ENCODE measurements around the gene PPM1M.
A peak's percentile ranks its signal among the peaks of the same experiment; 100 is the strongest.

The PPM1M gene

DNA sequence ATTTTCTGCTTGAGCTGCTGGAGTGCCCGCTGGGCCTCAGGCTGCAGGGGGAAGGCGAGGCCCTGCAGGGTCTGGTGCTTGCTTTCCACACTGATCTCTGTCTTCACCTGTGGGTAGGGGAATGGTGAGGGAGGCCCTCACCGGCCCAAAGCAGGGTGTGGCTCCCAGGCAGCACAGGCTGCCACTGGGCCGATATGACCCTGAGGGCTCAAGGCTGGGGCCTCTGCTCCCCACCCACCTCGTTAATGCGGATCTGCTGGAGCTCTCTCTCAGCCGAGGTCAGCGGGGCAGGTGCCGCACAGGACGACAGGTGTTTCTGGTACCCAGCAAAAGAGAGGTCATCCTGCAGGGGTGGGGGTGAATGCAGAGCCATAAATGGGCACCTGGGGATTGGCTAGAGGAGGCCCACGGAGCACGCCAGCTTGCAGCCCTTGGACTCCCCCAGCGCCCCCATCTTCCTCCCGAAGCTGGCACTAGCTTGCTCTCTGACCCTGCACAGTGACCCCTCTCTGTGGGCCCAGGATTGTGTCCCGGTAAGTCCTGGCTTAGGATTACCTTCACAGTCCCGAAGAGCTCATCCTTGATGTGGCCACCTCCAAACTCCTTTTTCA, 14.6 kb upstream of the PPM1M start:
- DNase-seq, result no peak

DNA sequence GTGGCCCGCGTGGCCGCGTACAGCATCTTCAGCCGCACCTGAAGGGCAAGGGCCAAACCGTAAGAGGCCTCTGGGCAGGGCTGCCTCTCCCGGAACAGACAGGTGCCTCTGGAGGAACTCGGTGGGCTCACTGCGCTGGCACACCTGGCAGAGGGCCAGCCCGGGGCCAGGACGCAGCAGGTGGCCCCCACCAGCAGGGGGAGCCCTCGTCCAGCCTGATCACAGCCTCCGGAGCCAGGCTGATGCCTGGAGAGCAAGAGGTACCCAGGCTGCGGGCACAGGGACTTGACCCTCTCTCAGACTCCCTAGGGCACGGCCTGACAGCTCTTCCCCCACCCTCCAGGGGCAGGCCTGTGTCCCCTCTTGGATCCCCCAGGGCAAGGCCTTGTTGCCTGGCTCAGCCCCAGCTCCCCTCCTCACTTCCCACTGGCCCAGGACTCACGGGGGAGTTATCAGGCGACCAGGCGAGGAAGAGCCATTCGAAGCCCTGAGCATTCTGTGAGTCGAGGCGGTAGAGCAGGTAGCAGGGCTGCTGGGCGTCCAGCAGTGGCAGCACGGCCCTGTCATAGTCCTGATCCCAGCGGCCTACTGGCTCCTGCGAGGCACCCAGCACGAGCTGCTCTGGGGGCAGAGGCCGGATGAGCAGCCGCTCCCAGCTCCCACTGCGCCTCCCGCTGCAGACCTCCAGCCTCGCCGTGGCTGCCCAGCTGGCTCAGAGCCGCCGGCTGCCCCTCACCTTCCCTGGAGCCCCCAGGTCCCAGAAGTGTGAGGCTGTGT, 13.9 kb upstream of the PPM1M start:
- DNase-seq, result peak in 1 of 2 donors; percentile 24

DNA sequence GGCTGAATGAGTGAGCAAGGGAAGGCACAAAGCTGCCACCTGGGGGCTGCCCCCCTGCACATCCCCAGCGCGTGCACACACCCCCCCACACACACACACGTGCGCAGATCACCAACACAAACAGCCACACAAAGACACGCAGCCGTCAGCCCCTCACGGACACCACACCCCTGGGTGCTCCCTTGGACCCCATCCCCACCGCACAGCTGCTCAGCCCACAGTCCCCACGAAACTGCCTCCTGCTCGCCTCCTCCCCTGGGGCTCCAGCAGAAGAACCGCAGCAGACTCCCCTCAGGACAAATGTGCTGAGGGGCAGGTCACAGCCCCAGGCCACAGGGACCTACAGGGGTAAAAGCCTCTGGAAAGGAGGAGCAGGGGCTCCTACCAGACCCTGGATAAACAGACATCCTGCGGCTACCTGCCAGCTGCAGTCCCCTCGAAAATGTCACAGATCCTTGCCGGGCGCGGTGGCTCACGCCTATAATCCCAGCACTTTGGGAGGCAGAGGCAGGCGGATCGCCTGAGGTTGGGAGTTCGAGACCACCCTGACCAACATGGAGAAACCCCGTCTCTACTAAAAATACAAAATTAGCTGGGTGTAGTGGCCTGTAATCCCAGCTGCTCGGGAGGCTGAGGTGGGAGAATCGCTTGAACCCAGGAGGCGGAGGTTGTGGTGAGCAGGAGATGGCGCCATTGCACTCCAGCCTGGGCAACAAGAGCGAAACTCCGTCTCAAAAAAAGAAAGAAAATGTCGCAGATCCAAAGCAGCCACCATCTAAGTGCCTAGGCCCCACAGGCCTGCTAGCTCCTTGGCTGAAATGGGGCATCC, 13.1 kb upstream of the PPM1M start:
- no peak for DNase-seq

DNA sequence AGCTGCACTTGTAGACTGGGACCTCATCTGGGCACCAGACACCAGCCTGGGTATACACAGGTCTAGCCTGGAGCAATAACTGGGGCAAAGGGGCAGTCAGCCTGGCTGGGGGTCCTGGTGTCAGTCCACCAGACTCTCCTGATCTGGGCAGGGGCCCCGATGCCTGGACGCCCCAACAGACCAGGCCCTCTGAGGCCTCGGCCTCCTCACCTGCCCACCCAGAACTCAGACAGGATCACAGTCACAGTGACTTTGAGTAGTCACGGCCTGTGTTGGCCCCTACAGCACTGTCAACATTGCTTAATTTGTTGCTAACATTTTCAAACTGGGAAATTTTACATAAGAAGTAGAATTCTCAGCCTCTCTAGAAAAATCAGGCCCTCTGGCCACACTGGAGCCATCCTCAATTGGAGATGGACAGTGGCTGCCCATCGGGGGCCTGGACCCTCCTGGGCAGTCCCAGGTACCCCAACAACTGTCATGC, 12.4 kb upstream of the PPM1M start:
- DNase-seq, result no peak

DNA sequence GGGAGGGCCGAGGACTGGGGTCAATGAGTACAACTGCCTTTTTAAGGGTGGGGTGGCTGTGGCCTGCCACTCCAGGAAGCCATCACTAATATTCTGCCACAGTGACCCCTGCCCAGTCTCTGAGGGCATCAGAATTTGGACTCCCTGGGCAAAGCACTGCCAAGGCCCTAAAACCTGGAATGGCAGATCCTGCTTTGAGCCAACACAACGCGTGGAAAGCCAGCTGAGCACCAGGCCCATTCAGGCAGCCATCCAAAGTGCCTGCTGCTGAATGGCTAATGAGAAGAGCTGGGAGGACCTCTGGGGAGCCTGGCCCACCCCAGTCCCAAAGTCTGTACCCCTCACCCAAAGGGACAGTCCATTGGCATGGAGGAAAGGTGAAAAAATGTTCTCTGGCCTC, 11.6 kb upstream of the PPM1M start:
- peak; percentile 30 to 32 for DNase-seq

DNA sequence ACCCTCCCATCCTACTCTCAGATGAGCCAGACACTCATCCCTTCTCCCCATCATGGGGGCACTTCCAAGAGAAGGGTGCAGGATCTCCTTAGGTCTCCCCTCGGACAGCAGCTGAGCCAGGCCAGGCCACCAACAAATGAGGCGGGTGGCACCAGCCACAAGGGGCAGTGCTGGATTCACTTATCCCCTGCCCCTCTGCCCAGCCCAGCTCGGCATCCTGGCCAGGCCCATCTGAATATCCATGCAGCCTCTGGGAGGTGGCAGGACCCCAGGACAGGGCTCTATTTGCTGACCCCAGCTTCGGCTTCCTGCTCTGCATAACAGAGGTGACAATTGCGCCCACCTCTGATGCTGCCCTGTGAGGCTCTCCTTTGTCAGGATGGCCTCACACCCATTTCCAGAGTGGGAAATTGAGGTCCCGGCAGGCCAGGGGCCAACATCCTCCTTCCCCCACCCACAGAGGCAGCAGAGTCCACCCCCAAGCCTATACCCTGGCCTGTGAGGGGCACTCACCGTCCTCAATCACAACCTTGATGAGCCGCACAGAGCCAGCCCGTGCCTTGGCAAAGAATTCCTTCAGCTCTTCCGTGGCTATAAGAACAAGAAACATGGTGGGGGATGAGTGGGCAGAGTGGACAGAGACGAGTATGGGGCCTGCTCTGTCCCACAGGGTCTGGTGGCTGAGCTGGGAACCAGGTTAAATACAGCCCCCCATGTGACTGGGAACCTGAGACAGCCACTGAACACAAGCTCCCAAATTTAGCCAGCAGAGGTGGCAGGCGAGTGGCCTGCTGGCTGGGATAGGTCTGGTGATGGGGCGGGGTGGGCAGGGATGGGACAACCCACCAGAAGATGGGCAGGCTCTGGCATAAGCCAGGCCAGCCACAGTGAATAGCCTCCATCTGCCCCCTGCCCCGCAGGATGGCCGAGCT, 10.8 kb upstream of the PPM1M start:
- no peak for DNase-seq

DNA sequence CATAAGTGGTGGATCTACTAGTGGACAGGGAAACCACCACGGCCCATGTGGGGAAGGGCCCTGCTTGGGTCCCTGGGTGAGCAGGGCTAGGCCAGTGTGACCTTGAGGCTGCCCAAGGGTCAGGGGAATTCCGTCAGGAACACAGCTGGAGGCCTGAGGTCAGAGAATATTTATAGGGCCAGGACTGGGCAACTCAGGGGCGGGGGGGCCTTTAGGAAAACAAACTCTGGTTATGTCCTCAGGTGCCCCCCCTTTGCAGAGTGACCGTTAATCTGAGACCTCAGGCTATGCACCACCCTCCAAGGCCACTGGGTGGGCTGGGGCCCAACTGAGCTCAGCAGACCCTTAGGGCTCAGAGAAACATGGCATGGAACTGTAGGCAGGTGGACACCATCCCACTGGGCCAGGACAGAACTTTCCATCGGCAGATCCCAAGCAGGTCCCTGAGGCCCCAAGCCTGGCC, 9.1 kb upstream of the PPM1M start:
- no peak for DNase-seq

DNA sequence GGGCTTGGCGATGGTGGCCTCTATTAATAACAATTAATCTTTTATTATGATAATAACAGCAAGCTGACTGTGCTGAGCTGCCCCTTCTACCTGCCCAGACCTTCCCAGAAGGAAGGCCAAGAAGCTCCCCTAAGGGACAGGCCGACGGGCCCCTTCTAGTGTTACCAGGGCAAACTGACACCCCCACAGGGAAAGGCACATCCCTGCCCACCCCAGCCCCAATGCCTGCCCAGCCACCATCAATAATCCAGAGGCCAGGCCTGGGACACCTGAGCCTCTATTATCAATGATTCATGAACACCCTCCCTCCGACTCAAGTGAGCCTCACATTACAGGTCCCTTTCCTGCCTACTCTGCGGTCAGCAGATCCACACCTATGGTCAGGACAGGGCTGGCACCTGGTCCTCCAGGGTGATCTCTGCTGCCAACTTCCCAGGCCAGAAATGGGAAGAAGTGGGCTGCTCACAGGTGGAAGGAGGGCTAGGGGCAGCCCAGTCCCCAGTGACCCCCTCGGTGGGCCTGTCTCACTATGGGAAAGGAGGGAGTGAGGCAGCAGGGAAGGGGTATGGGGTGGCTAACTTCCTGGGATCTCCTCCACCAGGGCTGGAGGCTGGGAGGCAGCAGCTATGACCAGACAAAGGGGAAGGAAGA, 8.4 kb upstream of the PPM1M start:
- DNase-seq, result no peak

DNA sequence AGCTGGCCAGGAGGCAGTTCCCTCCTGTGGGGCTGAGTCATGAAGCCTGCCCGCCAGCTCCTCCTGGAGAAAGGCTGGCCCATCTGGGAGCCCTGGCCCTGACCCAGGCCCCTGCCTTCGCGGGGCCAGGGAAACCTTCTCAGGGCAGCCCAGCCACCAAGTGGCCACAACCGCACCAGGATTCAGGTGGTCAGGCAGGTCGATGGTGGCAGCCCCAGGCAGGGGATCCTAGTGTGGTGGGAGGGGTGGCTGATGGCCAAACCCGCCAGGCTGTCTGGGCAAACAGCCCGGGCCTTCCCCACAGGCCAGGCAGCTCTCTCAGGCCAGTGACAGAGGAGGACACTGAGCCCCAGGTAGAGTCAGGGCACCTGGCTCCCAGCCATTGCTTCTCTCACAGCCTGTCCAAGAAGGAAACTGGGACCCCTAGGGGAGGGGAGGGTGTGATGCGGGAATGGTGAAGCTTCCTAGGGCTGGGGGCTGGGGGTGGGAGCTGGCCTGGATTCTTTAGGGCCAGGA, 7.8 kb upstream of the PPM1M start:
- DNase-seq, result peak; percentile 31 to 50

DNA sequence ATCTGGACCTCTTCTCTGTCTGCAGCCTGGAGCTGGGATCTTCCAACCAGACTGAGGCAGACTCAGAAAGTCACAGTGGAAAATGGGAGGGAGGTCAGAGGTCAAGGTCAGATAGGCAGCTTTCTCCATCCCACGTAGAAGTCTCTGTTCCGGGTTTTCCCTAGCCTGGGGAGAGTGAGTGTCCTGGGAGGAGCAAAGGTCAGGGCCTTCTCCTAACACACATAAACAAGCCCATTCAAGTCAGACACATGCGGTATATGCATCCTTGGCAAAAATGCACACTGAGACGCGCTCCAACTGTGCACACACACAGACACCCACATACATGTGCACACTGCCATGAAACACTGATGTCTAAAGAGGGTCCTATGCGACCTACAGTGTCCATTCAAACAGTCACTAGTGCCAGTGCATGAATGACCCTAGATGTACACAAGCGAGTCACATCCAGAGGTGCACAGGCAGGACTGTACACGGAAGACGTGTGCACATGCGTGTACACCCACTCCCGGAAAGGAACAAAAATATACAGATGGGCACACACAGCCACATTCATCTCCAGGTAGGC, 7.3 kb upstream of the PPM1M start:
- no peak for DNase-seq

DNA sequence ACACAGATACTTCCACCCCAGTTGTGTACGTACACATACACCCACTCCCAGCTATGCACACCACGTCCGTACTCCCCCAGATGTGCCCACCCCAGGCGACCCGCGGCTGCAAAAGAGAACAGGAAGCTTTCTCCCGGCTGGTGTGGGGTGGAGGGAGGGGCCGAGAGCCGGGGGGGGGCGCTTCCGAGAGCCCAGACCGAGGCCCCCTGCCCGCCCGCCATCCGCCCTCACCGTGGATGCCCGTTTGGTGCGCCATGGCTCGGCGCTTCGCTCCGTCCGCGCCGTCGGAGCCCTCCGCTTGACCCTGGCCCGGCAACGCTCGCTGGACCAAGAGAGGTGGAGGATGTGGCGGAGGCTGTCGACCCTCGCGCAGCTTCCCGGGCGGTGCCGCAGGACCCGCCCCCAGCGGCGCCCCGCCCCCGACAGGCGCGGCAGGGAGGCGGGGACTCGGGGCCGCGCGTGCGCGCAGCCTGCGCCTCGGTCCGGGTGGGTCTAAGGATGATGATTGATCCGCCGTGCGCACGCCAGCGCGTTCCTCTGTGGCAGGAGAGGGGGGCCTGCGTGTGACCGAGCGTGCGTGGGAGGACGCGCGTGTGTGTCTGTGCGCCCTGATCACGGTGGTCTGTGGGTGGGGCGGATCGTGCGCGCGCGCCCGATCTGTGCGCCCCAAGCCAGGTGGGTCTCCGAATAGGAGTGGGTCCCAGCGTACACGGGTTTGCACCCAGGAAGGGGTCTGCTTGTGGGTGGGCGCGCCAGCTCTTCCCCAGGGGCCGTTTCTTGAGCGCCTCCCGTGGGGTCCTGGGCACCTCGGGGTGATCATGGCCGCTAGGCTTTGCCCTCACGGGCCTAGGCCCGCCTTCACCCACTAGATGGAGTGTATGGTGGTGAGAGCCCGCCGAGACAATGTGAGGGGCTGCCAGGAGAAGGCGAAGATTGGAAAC, 6.5 kb upstream of the PPM1M start, which contains the start of gene TWF2:
Gene TWF2 (minus strand): TSS at position 398 of the 941 bp plus-strand sequence. CDS start 142 bp downstream, at position 256.
- peak; percentile 52 to 68 for DNase-seq

DNA sequence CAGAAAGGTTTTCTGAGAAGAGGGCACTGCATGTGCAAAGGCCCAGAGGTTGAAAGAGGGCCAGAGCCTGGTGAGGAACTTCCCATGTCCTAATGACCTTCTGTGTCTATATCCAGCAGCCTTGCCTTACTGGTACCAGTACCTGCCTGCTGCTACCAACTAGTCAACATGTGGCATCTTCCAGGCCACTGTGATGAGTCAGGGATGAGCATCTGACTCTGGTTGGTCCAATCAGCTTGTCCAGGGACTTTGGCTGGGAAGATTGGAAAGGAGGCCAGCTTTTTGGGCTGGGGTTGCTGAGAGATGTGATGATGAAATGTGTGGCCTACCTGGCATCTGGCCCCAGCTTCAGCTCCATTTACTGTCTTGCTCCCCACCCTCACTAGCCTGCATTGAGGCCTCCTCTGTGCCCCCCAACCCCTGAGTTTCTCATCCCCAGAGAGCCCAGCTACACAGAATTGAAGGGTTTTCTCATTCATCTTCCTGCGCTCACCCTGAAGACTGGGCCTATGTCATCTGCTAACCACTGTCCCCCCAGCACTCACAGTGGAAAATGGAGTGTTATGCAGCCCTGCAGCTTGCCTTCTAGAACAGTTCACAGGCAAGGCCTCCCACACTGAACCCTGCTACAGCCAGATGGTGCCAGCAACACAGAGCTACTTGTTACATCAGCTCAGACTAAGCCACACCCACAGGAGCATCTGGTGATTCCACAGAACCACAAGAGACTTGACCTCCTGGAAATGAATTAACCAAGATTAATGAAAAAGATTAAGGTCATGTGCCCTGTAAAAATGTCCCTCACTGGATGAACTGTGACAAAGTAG, 5.3 kb upstream of the PPM1M start:
- peak; percentile 42 to 59 for DNase-seq

DNA sequence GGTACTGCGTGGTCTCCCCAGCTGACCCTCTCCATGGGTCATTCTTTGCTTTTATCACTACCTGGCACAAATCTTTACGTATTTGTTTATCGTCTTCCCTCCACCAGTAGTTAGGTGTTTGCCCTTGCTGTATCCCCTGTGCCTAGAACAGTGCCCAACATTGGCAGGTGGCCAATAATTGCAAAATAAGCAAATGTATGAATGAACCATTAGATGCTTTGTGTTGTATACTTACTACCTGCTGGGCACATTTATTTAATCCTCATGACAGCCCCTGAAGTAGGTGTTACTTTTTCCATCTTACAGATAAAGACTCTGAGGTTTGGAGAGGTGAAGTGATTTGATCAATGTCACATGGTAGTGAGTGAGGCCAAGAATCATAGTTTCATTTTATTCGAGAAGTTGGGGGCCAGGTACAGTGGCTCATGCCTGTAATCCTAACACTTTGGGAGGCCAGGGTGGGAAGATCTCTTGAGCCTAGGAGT, 4.6 kb upstream of the PPM1M start:
- DNase-seq, result no peak

DNA sequence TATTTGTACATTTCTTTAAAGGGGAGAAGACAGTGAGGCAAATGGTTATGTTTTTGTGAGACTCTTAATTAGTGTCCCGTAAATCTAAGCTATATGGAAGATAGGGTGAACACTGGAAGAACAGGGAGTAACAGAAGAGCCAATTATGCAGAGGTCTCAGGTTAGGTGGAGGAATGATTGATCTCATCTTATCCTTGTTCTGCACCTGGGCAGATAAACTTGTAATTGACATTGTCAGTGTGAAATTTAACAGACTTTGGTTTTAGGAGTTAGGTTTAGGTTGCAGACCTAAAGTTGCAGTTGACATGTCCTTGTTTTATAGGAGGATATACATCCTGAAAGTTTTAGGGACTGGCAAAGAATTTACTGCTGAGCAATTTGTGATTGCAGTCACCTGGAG, 3.5 kb upstream of the PPM1M start:
- DNase-seq, result no peak

DNA sequence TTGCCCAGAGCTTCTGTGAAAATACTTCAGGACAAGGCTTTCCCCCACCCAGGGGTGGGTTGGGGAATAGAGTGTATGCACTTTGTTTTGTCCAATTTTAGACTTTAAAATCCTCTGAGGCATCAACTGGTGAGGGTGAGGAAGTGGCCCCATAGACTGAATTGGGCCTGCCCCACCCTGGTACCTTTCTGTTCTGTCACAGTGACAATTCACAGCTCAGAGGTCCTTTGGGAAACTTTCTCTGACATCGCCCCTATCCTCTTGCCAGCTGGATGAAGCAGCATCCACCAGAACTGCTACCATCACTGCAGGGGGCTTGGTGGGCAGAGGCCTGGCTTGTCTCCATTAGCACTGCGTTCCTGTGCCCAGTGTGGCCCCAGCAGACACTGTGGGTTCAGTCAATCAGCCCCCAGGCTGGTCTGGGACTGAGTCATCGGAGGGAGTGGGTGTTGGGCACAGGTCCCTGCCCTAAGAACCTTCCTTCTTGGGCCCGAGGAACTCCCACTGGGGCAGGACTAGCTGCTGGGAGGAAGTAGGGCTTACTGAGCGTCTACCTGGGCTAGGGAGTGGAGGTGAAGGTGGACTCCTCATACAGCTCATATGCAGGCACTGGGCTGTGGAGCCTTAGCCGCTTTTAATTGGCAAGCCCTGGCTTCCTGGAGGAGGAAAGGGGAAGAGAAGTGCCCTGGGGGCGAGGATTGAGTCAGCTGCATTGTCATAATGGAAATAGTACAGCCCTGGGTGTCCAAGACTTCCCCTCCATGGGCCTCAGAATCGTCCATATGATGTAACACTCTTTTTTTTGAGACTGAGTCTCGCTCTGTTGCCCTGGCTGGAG, 1.5 kb upstream of the PPM1M start:
- DNase-seq, result no peak

DNA sequence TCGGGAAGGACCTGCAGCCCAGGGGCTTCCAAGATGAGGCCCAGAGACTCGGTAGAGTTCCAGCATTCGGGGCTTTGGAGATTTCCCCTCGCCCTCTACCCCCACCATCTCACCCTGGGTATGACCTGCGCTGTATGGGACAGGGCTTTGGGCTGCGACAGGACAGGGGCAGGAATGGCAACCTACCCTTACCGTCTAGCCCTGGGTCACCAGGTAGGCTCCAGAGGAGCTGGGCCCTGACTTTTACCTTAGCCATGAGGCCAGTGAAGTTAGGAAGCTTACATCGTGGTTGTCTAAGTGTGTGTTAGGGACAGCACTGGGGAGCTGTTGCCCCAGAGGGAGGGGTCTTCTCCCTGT, 683 bp downstream of the PPM1M start:
- DNase-seq, result no peak

DNA sequence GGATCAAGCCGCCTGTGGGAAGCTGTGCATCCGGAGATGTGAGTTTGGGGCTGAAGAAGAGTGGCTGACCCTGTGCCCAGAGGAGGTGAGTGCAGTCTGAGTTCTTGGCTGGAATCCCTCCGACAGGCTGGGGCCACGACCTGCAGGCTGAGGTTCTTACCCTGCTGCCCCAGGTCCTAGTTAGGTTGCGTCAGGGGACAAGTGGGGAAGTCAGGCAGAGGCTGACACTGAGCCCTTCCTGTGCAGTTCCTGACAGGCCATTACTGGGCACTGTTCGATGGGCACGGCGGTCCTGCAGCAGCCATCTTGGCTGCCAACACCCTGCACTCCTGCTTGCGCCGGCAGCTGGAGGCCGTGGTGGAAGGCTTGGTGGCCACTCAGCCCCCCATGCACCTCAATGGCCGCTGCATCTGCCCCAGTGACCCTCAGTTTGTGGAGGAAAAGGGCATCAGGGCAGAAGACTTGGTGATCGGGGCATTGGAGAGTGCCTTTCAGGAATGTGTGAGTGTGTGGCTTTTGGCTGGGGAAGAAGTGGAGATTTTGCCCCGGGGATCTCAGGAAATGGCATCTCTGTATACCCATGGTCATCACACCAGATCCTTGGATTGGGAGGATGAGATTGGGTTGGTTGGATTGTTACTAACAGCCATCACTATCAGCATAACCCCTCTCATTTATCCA, 1.3 kb downstream of the PPM1M start:
- no peak for DNase-seq

Measured in hippocampal formation (tissue), 2 donors.